ENCODE data around the gene CHRDL2.

DNA sequence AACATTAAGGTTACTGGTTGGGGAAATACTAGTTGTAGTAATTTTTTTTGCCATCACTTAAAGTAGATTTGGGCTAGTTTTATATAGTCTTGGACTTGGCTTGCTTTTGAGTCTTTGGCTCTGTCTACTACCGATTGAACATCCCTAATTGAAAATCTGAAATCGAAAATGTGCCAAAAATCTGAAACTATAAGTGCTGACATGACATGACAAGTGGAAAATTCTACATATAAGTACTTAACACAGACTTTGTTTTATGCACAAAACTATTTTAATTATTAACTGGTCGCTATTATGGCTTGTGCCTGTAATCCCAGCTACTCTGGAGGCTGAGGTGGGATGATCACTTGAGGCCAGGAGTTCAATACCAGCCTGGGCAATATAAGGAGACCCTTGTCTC is 39.9 kb upstream of the CHRDL2 start:
- no peak for TF ChIP-seq EZH2 (IDR thresholded peaks at IDR 0.05; ENCODE audit: borderline replicate concordance, low read length)
- TF ChIP-seq, protein P1, sequence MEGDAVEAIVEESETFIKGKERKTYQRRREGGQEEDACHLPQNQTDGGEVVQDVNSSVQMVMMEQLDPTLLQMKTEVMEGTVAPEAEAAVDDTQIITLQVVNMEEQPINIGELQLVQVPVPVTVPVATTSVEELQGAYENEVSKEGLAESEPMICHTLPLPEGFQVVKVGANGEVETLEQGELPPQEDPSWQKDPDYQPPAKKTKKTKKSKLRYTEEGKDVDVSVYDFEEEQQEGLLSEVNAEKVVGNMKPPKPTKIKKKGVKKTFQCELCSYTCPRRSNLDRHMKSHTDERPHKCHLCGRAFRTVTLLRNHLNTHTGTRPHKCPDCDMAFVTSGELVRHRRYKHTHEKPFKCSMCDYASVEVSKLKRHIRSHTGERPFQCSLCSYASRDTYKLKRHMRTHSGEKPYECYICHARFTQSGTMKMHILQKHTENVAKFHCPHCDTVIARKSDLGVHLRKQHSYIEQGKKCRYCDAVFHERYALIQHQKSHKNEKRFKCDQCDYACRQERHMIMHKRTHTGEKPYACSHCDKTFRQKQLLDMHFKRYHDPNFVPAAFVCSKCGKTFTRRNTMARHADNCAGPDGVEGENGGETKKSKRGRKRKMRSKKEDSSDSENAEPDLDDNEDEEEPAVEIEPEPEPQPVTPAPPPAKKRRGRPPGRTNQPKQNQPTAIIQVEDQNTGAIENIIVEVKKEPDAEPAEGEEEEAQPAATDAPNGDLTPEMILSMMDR (IDR thresholded peaks at IDR 0.05; ENCODE audit: low read length): no peak

Measured in OCI-LY1 (cell line).